Fibroblast of skin of right biceps (primary cell): ENCODE measurements around the gene RPL7A.
"Not testable (repeated sequence)": the region's sequence is repeated elsewhere in the genome, so short reads cannot be mapped to it uniquely, and the experiment has no call there.

Experiments used
- DNase-seq: peaks from one replicate; pipeline ENCODE4 v3.0.0-alpha.2; 2013

RPL7A gene

DNA sequence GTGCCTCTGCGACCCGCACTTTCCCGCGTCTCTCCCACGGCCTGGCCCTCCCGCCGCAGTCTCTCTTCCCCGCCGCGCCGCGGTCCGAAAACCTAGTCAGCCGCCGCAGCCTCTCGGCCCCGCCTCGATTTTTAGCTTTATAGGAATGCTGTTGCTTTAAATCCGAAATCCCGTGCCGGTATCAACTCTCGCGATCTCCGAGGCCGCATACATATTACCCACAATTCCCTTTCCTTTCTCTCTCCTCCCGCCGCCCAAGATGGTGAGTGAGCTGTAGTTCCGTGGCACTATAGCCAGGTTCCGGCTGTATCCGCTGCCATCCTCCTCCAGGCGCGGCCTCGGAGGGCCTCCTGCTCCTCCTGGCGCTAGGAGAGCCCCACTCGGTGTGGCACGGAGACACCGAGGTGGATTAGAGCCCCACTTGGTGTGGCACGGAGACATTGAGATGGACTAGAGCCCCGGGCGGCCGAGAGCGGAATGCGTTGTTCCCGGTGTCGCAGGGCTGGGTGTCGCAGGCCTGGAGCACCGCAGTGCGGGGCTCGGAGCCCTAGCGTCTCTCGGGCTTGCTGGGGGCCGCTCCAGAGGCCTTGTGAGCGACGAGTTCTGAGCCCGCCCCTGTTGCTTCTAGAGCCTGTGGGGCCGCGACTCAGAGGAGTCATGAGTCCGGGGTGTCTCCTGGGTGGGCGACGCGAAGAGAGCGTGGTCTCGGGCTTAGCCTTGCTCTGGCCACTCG is at the start of gene RPL7A, which contains the start of gene MED22:
Gene RPL7A, plus strand, starts transcription at position 234 of the 733 bp plus-strand sequence. Its CDS starts 26 bp downstream, at position 260.
Gene MED22, minus strand, starts transcription at position 147 of the 733 bp plus-strand sequence. CDS start 1,469 bp downstream, outside the sequence.
- peak; percentile 97 for DNase-seq

- not testable (repeated sequence) for DNase-seq
These were observed 48.0 kb upstream of the RPL7A start for GRCh38 chr9:133299996-133300395.

GRCh38 chr9:133301253-133302230 is 46.5 kb upstream of the RPL7A start:
- DNase-seq = no peak

DNA sequence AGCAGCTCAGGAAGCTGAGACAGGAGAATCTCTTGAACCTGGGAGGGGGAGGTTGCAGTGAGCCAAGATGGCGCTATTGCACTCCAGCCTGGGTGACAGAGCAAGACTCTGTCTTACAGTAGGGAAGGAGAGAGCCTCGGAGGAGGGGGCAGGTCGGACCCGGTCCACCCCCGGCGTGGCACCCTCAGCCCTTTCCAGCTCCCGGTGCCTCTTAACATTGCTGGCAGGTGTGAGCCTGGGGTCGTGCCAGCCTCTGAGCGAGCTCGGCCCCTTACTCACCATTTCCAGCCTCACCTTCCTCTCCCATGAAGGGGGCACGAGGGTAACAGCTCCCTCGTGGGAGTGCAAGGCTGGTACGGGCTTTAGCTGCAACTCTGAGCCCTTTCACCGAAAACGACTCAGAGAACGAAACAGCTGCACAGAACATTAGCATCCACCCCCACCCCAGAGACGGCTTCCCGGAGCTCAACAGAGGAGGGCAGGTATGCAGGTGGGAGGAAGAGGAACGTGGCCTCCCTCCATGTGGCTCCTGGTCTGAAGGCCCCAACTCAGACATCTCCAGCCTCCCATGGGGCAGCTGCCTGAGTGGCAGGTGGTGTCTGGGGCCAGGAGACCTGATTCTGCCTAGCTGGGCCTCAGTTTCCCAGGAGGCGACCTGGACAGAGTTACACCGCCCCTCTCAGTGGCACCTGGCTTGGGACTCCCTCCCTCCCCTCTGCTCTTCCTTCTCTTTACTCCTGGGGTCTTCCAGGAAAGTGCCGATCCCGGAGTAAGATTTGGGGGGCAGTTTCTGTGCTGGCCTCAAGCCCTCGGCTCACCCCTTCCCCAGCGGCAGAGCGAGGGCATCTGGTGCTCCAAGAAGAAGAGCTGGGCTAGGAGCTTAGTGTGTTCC is 44.5 kb upstream of the RPL7A start:
- no peak for DNase-seq

- DNase-seq = no peak
These were observed 43.9 kb upstream of the RPL7A start for GRCh38 chr9:133304158-133304470.

- no peak for DNase-seq
These were observed 43.3 kb upstream of the RPL7A start for GRCh38 chr9:133304477-133305377.

GRCh38 chr9:133305731-133306130 is 42.3 kb upstream of the RPL7A start:
- no peak for DNase-seq

GRCh38 chr9:133306242-133307204 is 41.5 kb upstream of the RPL7A start:
- DNase-seq = no peak

GRCh38 chr9:133307301-133307700 is 40.7 kb upstream of the RPL7A start:
- DNase-seq = no peak

GRCh38 chr9:133309608-133310007 is 38.4 kb upstream of the RPL7A start:
- DNase-seq = no peak

GRCh38 chr9:133315997-133316396 is 32.0 kb upstream of the RPL7A start:
- no peak for DNase-seq

- DNase-seq = not testable (repeated sequence)
These were observed 30.5 kb upstream of the RPL7A start for GRCh38 chr9:133317551-133317950.

GRCh38 chr9:133320421-133320881 is 27.6 kb upstream of the RPL7A start:
- DNase-seq = no peak

DNA sequence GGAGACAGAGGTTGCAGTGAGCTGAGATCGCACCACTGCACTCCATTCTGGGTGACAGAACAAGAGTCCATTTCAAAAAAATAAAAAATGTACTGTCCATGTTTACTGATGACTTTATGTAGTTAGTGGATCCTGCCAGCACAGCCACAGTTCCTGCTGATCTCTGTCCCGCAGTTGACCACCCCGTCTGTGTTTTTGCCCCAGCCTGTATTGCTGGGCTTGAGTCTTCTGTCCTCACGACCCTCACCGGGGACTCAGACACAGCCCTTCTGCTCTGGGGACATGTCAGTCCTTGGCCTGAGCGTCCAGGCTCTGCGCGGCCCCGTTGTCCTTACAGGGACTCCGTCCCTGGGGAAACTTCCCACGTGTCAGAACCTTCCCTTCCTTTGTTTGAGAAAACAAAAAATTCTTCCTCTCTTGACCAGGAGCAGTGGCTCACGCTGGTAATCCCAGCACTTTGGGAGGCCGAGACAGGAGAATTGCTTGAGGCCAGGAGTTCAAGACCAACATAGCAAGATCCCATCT is 26.5 kb upstream of the RPL7A start:
- DNase-seq = no peak

GRCh38 chr9:133322701-133323100 is 25.3 kb upstream of the RPL7A start:
- DNase-seq = no peak

DNA sequence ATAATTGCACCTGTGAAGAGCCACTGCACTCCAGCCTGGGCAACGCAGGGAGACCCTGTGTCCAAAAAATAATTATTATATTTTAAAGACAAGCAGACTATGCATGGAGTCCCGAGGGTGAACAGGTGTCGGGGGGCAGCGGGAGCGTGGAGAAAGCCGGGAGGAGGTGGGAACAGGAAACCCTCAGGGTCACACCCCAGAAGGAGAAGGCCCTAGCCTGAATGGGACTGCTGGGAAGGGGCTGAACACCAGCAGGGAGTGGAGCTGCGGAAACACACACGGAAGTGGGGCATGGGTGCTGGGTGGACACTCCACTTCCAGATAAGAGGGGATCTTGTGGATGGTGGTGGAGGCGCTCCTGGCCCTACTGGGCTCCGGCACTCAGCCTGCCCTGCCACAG is 24.8 kb upstream of the RPL7A start:
- DNase-seq = no peak

DNA sequence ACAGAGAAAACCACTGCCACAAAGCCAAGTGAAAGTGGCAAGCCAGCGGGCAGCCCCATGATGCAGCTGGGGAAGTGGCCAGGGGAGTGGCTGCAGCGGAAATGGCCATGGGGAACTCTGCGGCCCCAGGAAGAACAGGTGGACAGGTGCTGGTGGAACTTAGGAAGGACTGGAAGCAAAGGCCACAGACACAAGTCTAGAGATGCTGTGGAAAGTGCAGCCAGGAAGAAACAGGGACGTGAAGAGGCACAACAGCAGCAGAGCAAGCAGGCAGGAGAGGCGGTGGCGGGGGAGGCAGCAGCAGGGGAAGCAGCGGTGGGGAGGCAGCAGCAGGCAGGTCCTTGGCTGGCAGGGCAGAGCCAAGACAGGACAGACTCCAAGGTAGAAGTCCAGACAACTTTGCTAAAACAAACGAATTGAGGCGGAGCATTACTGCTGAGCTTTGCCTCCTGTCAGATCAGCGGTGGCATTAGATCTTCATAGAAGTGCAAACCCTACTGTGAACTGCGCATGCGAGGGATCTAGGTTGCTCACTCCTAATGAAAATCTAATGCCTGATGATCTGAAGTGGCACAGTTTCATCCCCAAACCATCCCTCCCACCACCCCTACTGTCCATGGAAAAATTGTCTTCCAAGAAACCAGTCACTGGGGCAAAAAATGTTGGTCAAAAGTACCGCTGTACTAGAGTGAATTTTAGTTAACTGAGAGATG is 23.9 kb upstream of the RPL7A start:
- no peak for DNase-seq

GRCh38 chr9:133327021-133327420 is 21.0 kb upstream of the RPL7A start:
- DNase-seq = not testable (repeated sequence)

- no peak for DNase-seq
These were observed 20.1 kb upstream of the RPL7A start for GRCh38 chr9:133327834-133328484.
